Measurements from ENCODE around the gene MATN4.
"Not testable (repeated sequence)": the region's sequence is repeated elsewhere in the genome, so short reads cannot be mapped to it uniquely, and the experiment has no call there.

Gene MATN4

GRCh38 chr20:45354423-45355208 lies 46.5 kb upstream of the MATN4 start:
- Histone ChIP-seq H3K4me1 (ENCODE audit: insufficient read depth, low read length, severe bottlenecking) (no peaks in the 10 kb centered on the region), H3K27me3 (ENCODE audit: insufficient read depth, low read length) (no peaks in the 10 kb centered on the region), H3K79me2 (ENCODE audit: insufficient read depth, low read length) (no peaks in the 10 kb centered on the region), H3K9me3 (ENCODE audit: low read length) (no peaks in the 10 kb centered on the region), H3F3A (ENCODE audit: insufficient read depth, low read length) (no peaks in the 10 kb centered on the region), H3K4me2 (ENCODE audit: low read length) (no peak overlapping the region), H3K9ac (ENCODE audit: low read length) (no peak overlapping the region), H3K27ac (ENCODE audit: low read depth, low read length, poor library complexity, severe bottlenecking) (no peak overlapping the region), H3K4me3 (ENCODE audit: low read depth, low read length, poor library complexity, severe bottlenecking) (no peak overlapping the region), H3K9me2 (ENCODE audit: low read depth, low read length) (no peaks in the 10 kb centered on the region), H2AFZ (ENCODE audit: low read length) (no peak overlapping the region), H4K20me1 (ENCODE audit: insufficient read depth, low read length) (no peaks in the 10 kb centered on the region), H3K36me3 (ENCODE audit: insufficient read depth, low read length) (no peaks in the 10 kb centered on the region)
- no peak for TF ChIP-seq EZH2 (IDR thresholded peaks at IDR 0.05; ENCODE audit: borderline replicate concordance, low read length)
- no peak for TF ChIP-seq CTCF (IDR thresholded peaks at IDR 0.05; ENCODE audit: low read length)

- H3K9me3 ChIP-seq (ENCODE audit: low read length): no peaks in the 10 kb centered on the region
- no peak overlapping the region for H3K4me3 ChIP-seq (ENCODE audit: low read depth, low read length, poor library complexity, severe bottlenecking)
- no peak overlapping the region for H3K4me2 ChIP-seq (ENCODE audit: low read length)
- no peaks in the 10 kb centered on the region for H3F3A ChIP-seq (ENCODE audit: insufficient read depth, low read length)
- no peak overlapping the region for H3K27ac ChIP-seq (ENCODE audit: low read depth, low read length, poor library complexity, severe bottlenecking)
- no peak overlapping the region for H2AFZ ChIP-seq (ENCODE audit: low read length)
- TF ChIP-seq EZH2 (IDR thresholded peaks at IDR 0.05; ENCODE audit: borderline replicate concordance, low read length): no peak
- no peak for TF ChIP-seq CTCF (IDR thresholded peaks at IDR 0.05; ENCODE audit: low read length)
- H3K36me3 ChIP-seq (ENCODE audit: insufficient read depth, low read length): no peaks in the 10 kb centered on the region
- no peaks in the 10 kb centered on the region for H3K4me1 ChIP-seq (ENCODE audit: insufficient read depth, low read length, severe bottlenecking)
- H3K9me2 ChIP-seq (ENCODE audit: low read depth, low read length): no peaks in the 10 kb centered on the region
- H4K20me1 ChIP-seq (ENCODE audit: insufficient read depth, low read length): no peaks in the 10 kb centered on the region
- H3K27me3 ChIP-seq (ENCODE audit: insufficient read depth, low read length): no peaks in the 10 kb centered on the region
- H3K9ac ChIP-seq (ENCODE audit: low read length): no peak overlapping the region
- H3K79me2 ChIP-seq (ENCODE audit: insufficient read depth, low read length): no peaks in the 10 kb centered on the region
Measured at GRCh38 chr20:45353746-45354145, 45.6 kb upstream of the MATN4 start.

- H3K4me2 ChIP-seq (ENCODE audit: low read length): no peak overlapping the region
- H3K9ac ChIP-seq (ENCODE audit: low read length): no peak overlapping the region
- no peaks in the 10 kb centered on the region for H4K20me1 ChIP-seq (ENCODE audit: insufficient read depth, low read length)
- no peaks in the 10 kb centered on the region for H3K4me1 ChIP-seq (ENCODE audit: insufficient read depth, low read length, severe bottlenecking)
- H2AFZ ChIP-seq (ENCODE audit: low read length): no peak overlapping the region
- TF ChIP-seq EZH2 (IDR thresholded peaks at IDR 0.05; ENCODE audit: borderline replicate concordance, low read length) (no peak), CTCF (IDR thresholded peaks at IDR 0.05; ENCODE audit: low read length) (no peak)
- H3K9me3 ChIP-seq (ENCODE audit: low read length): no peaks in the 10 kb centered on the region
- no peaks in the 10 kb centered on the region for H3F3A ChIP-seq (ENCODE audit: insufficient read depth, low read length)
- H3K36me3 ChIP-seq (ENCODE audit: insufficient read depth, low read length): no peaks in the 10 kb centered on the region
- H3K9me2 ChIP-seq (ENCODE audit: low read depth, low read length): no peaks in the 10 kb centered on the region
- no peaks in the 10 kb centered on the region for H3K27me3 ChIP-seq (ENCODE audit: insufficient read depth, low read length)
- no peak overlapping the region for H3K27ac ChIP-seq (ENCODE audit: low read depth, low read length, poor library complexity, severe bottlenecking)
- H3K79me2 ChIP-seq (ENCODE audit: insufficient read depth, low read length): no peaks in the 10 kb centered on the region
- H3K4me3 ChIP-seq (ENCODE audit: low read depth, low read length, poor library complexity, severe bottlenecking): no peak overlapping the region
Measured at GRCh38 chr20:45352729-45353128, 44.6 kb upstream of the MATN4 start.

GRCh38 chr20:45350795-45351194 lies 42.7 kb upstream of the MATN4 start:
- H3K4me1 ChIP-seq (ENCODE audit: insufficient read depth, low read length, severe bottlenecking); H3F3A ChIP-seq (ENCODE audit: insufficient read depth, low read length); H3K4me2 ChIP-seq (ENCODE audit: low read length); H3K9me3 ChIP-seq (ENCODE audit: low read length); H3K4me3 ChIP-seq (ENCODE audit: low read depth, low read length, poor library complexity, severe bottlenecking); H2AFZ ChIP-seq (ENCODE audit: low read length); H3K9ac ChIP-seq (ENCODE audit: low read length); H3K79me2 ChIP-seq (ENCODE audit: insufficient read depth, low read length); H3K27me3 ChIP-seq (ENCODE audit: insufficient read depth, low read length); H3K9me2 ChIP-seq (ENCODE audit: low read depth, low read length); H4K20me1 ChIP-seq (ENCODE audit: insufficient read depth, low read length); H3K27ac ChIP-seq (ENCODE audit: low read depth, low read length, poor library complexity, severe bottlenecking); H3K36me3 ChIP-seq (ENCODE audit: insufficient read depth, low read length): not testable (repeated sequence)
